Pulmonary artery endothelial cell (primary cell): ENCODE results near the gene AP1S1. TPM values are rescaled to one million over a fixed set of nuclear protein-coding genes. Genes with fewer than 3 reads are reported as not detected.
"Not testable (repeated sequence)": the region's sequence is repeated elsewhere in the genome, so short reads cannot be mapped to it uniquely, and the experiment has no call there.

Source experiments
- DNase-seq: peaks from one replicate; pipeline ENCODE4 v3.0.0-alpha.2; 2011; ENCODE audit warnings: low read depth, low spot score
- total RNA-seq: library from RNA; depleted of rRNA; stranded (reverse); fragments of >200 nt; gene quantifications from 2 replicates; pipeline ENCODE4 v1.2.3, GENCODE V29; 2014

Gene AP1S1
- total RNA-seq, 1 donor from 2014 or later, result 225 TPM

GRCh38 chr7:101124376-101125056, 29.8 kb upstream of the AP1S1 start:
- DNase-seq, result peak; percentile 83

- peak; percentile 86 for DNase-seq
Observed at GRCh38 chr7:101125989-101126650, 28.2 kb upstream of the AP1S1 start.

- peak; percentile 100 for DNase-seq
Observed at GRCh38 chr7:101126651-101127459, 27.4 kb upstream of the AP1S1 start, which contains the start of gene SERPINE1. Gene SERPINE1, plus strand, starts transcription at chr7:101127104. Its CDS starts 1,290 bp downstream, at chr7:101128394.

GRCh38 chr7:101127460-101128039, 26.7 kb upstream of the AP1S1 start:
- no peak for DNase-seq

GRCh38 chr7:101128040-101128834, 26.0 kb upstream of the AP1S1 start:
- no peak for DNase-seq

GRCh38 chr7:101129603-101130117, 24.6 kb upstream of the AP1S1 start:
- no peak for DNase-seq

GRCh38 chr7:101132626-101133600, 21.4 kb upstream of the AP1S1 start:
- not testable (repeated sequence) for DNase-seq

- DNase-seq, result no peak
Observed at GRCh38 chr7:101133621-101134398, 20.5 kb upstream of the AP1S1 start.

GRCh38 chr7:101134399-101134980, 19.8 kb upstream of the AP1S1 start:
- no peak for DNase-seq

- DNase-seq, result no peak
Observed at GRCh38 chr7:101137651-101138212, 16.5 kb upstream of the AP1S1 start.

GRCh38 chr7:101138213-101138870, 15.9 kb upstream of the AP1S1 start:
- peak; percentile 86 for DNase-seq

GRCh38 chr7:101140339-101140699, 14.0 kb upstream of the AP1S1 start:
- DNase-seq, result no peak

- DNase-seq, result no peak
Observed at GRCh38 chr7:101140746-101141382, 13.4 kb upstream of the AP1S1 start.

- DNase-seq, result no peak
Observed at GRCh38 chr7:101151908-101152651, 2.2 kb upstream of the AP1S1 start.

GRCh38 chr7:101154693-101155102, 422 bp downstream of the AP1S1 start:
- no peak for DNase-seq

GRCh38 chr7:101155303-101155702, 1.0 kb downstream of the AP1S1 start:
- no peak for DNase-seq
